ENCODE data around the gene YIPF2.

- TF ChIP-seq, protein P1, sequence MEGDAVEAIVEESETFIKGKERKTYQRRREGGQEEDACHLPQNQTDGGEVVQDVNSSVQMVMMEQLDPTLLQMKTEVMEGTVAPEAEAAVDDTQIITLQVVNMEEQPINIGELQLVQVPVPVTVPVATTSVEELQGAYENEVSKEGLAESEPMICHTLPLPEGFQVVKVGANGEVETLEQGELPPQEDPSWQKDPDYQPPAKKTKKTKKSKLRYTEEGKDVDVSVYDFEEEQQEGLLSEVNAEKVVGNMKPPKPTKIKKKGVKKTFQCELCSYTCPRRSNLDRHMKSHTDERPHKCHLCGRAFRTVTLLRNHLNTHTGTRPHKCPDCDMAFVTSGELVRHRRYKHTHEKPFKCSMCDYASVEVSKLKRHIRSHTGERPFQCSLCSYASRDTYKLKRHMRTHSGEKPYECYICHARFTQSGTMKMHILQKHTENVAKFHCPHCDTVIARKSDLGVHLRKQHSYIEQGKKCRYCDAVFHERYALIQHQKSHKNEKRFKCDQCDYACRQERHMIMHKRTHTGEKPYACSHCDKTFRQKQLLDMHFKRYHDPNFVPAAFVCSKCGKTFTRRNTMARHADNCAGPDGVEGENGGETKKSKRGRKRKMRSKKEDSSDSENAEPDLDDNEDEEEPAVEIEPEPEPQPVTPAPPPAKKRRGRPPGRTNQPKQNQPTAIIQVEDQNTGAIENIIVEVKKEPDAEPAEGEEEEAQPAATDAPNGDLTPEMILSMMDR (IDR thresholded peaks at IDR 0.05; ENCODE audit: insufficient read depth, low read length), result no peak
- TF ChIP-seq, protein P2, sequence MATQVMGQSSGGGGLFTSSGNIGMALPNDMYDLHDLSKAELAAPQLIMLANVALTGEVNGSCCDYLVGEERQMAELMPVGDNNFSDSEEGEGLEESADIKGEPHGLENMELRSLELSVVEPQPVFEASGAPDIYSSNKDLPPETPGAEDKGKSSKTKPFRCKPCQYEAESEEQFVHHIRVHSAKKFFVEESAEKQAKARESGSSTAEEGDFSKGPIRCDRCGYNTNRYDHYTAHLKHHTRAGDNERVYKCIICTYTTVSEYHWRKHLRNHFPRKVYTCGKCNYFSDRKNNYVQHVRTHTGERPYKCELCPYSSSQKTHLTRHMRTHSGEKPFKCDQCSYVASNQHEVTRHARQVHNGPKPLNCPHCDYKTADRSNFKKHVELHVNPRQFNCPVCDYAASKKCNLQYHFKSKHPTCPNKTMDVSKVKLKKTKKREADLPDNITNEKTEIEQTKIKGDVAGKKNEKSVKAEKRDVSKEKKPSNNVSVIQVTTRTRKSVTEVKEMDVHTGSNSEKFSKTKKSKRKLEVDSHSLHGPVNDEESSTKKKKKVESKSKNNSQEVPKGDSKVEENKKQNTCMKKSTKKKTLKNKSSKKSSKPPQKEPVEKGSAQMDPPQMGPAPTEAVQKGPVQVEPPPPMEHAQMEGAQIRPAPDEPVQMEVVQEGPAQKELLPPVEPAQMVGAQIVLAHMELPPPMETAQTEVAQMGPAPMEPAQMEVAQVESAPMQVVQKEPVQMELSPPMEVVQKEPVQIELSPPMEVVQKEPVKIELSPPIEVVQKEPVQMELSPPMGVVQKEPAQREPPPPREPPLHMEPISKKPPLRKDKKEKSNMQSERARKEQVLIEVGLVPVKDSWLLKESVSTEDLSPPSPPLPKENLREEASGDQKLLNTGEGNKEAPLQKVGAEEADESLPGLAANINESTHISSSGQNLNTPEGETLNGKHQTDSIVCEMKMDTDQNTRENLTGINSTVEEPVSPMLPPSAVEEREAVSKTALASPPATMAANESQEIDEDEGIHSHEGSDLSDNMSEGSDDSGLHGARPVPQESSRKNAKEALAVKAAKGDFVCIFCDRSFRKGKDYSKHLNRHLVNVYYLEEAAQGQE (IDR thresholded peaks at IDR 0.05; ENCODE audit: insufficient replicate concordance, low read depth), result no peak
- TF ChIP-seq POLR2AphosphoS5 (IDR thresholded peaks at IDR 0.05; ENCODE audit: low read depth) (no peak), SPI1 (IDR thresholded peaks at IDR 0.05; ENCODE audit: borderline replicate concordance, low read depth) (no peak), GABPA (IDR thresholded peaks at IDR 0.05; ENCODE audit: low read depth) (no peak)
Measured at GRCh38 chr19:10912619-10913018, 15.8 kb downstream of the YIPF2 start.

Data from HL-60 (cell line).